ENCODE data around the gene PIGC. TPM values are rescaled to one million over a fixed set of nuclear protein-coding genes. Genes with fewer than 3 reads are reported as not detected.

The PIGC gene
- total RNA-seq, 4 donors from 2014 or later, result 10.8 to 23.1 (median 18.1) TPM

DNA sequence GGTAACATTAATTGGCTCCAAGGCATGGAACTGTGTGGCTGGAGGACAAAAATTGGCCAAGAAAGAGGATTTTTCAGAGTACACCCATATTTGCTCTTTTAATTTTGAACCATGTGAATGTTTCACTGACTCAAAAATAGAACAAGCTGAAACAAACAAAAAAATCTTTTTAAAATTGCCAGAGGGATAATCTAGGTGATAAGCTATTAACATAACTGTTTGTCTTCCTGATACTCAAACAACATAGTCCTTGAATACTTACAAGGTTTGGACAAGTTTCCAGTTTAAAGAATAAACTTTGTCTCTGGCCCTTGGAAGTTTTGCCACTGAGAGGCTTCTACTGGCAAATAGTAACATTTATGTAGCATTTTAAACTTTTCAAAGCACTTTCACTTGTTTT is 30.0 kb upstream of the PIGC start:
- DNase-seq, result no peak
- TF ChIP-seq, protein P1, sequence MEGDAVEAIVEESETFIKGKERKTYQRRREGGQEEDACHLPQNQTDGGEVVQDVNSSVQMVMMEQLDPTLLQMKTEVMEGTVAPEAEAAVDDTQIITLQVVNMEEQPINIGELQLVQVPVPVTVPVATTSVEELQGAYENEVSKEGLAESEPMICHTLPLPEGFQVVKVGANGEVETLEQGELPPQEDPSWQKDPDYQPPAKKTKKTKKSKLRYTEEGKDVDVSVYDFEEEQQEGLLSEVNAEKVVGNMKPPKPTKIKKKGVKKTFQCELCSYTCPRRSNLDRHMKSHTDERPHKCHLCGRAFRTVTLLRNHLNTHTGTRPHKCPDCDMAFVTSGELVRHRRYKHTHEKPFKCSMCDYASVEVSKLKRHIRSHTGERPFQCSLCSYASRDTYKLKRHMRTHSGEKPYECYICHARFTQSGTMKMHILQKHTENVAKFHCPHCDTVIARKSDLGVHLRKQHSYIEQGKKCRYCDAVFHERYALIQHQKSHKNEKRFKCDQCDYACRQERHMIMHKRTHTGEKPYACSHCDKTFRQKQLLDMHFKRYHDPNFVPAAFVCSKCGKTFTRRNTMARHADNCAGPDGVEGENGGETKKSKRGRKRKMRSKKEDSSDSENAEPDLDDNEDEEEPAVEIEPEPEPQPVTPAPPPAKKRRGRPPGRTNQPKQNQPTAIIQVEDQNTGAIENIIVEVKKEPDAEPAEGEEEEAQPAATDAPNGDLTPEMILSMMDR (IDR thresholded peaks at IDR 0.05), result no peak
- TF ChIP-seq POLR2A (IDR thresholded peaks at IDR 0.05), result no peak
- H3K9me3 ChIP-seq, result no peaks in the 10 kb centered on the region

DNA sequence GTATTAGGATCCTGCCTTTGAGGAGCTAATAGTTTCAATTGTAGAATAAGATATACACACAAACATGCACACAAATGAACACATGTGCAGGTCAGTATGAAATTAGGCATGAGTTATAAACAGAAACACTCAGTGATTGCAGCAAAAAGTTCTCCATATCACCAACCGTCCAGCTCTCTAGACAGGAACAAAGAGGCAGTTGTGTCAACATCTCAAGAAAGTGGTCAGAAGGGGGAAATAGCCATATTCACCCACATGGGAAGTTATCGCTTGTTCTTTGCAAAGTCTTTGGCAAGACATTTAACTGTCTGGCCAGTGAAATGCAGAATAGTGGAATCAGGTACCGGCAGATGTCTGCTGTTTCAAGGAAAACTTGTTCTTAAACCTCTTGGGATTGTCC is 29.4 kb upstream of the PIGC start:
- WGBS, 2 donors, result 47 to 50% methylated on average over 3 of the region's 3 CpGs
- H3K4me1 ChIP-seq, result peaks cover 0 to 42% (median 0%) of the 10 kb centered on the region in 3 donors
- H3K4me3 ChIP-seq, result no peak overlapping the region
- TF ChIP-seq, protein P1 (IDR thresholded peaks at IDR 0.05), result no peak
- TF ChIP-seq POLR2A (IDR thresholded peaks at IDR 0.05), result no peak
- intact Hi-C loops (cut with DNase I), result no loop called here
- no peak for DNase-seq
- no peaks in the 10 kb centered on the region for H3K9me3 ChIP-seq
- H3K27ac ChIP-seq, result no peak overlapping the region
- H3K27me3 ChIP-seq, result no peaks in the 10 kb centered on the region
- no peaks in the 10 kb centered on the region for H3K36me3 ChIP-seq

More for the DNA sequence above, 30.0 kb upstream of the PIGC start:
- no peak overlapping the region for H3K4me3 ChIP-seq
- peaks cover 0 to 42% (median 0%) of the 10 kb centered on the region in 3 donors for H3K4me1 ChIP-seq
- H3K27me3 ChIP-seq, result no peaks in the 10 kb centered on the region
- no peak overlapping the region for H3K27ac ChIP-seq
- intact Hi-C loops (cut with DNase I), result no loop called here
- H3K36me3 ChIP-seq, result no peaks in the 10 kb centered on the region

DNA sequence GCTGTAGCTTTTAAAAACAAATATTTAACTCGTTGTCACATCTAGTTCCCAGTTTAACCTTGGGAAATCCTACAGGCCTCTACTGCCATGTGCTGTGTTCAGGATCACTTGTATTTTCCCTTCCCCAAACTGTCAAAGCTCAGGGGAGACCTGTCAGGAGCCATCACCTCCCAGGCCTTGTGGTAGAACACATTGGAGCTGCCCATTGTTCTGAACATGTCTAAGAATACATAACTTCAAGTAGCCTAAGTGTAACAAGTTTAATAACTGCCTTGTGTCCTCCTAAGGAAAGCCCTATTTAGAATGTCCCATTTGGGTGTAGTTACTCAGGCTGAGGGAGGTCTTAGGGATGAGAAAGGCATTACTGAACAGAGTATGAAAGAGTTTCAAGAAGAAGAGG is 28.6 kb upstream of the PIGC start:
- 42 to 63% methylated on average over 1 of the region's 1 CpG for WGBS, 2 donors
- intact Hi-C loops (cut with DNase I), result no loop called here
- H3K4me1 ChIP-seq, result peaks cover 0 to 37% (median 0%) of the 10 kb centered on the region in 3 donors
- no peaks in the 10 kb centered on the region for H3K36me3 ChIP-seq
- H3K9me3 ChIP-seq, result no peaks in the 10 kb centered on the region
- no peak for DNase-seq
- no peak for TF ChIP-seq POLR2A (IDR thresholded peaks at IDR 0.05)
- TF ChIP-seq, protein P1 (IDR thresholded peaks at IDR 0.05), result no peak
- H3K27ac ChIP-seq, result no peak overlapping the region
- H3K27me3 ChIP-seq, result no peaks in the 10 kb centered on the region
- H3K4me3 ChIP-seq, result no peak overlapping the region

DNA sequence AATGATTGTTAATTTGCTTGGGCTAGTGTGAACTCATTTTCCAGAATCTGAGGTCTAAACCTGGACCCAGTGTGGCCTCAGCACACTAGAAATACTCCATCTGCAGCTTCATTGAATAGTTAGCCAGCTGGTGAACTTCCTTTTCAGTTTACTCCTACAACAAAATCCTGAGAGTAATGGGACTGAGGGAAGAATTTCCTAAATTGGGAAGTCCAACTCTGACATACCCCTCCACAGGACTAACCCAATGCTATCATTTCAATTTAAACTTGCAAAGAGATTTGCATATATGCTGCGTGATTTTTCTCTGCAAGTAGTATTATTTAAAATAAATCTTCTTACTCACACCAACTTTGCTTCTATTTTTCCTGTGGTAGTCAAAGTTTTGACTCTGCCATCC is 27.8 kb upstream of the PIGC start:
- TF ChIP-seq, protein P1 (IDR thresholded peaks at IDR 0.05), result no peak
- no peak for TF ChIP-seq POLR2A (IDR thresholded peaks at IDR 0.05)
- intact Hi-C loops (cut with DNase I), result no loop called here
- H3K36me3 ChIP-seq, result no peaks in the 10 kb centered on the region
- no peaks in the 10 kb centered on the region for H3K27me3 ChIP-seq
- H3K4me3 ChIP-seq, result no peak overlapping the region
- WGBS, 2 donors, result 87 to 96% methylated on average over 1 of the region's 1 CpG
- no peaks in the 10 kb centered on the region for H3K9me3 ChIP-seq
- DNase-seq, result no peak
- H3K27ac ChIP-seq, result no peak overlapping the region
- peaks cover 0 to 29% (median 0%) of the 10 kb centered on the region in 3 donors for H3K4me1 ChIP-seq

DNA sequence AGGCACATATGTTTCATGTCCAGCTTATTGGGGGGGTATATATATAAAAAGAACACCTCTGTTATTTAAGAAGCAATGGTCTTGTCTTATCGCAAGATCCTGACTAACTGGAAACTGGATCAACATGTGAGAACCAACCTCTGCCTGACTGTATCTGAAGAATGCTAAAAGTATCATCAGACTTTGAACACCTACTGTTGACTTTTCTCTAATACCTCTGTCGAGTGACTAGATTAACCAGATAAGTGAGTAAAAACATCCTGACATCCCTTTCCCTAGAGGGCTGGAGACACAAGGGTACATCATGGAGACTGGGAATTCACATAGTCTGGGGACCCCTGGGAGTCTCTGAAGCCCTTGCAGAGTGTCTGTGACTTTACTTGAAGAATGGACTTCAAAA is 26.3 kb upstream of the PIGC start:
- peaks cover 0 to 14% (median 0%) of the 10 kb centered on the region in 3 donors for H3K4me1 ChIP-seq
- WGBS, 2 donors, result 42 to 66% methylated on average over 2 of the region's 2 CpGs
- TF ChIP-seq POLR2A (IDR thresholded peaks at IDR 0.05), result no peak
- TF ChIP-seq, protein P1 (IDR thresholded peaks at IDR 0.05), result no peak
- no peaks in the 10 kb centered on the region for H3K27me3 ChIP-seq
- intact Hi-C loops (cut with DNase I), result no loop called here
- no peaks in the 10 kb centered on the region for H3K36me3 ChIP-seq
- no peak for DNase-seq
- no peaks in the 10 kb centered on the region for H3K9me3 ChIP-seq
- H3K27ac ChIP-seq, result no peak overlapping the region
- no peak overlapping the region for H3K4me3 ChIP-seq
